HepG2 (cell line): ENCODE measurements around the gene ARTN.

ENCODE experiments used
- EZH2 ChIP-seq: conservative IDR thresholded peaks from 2 replicates; pipeline ENCODE4 v1.6.1; 2012; ENCODE audit warnings: mild to moderate bottlenecking, low read depth, low read length, moderate library complexity
- ZBTB33 ChIP-seq: sonication (generic); formaldehyde crosslinking; IDR thresholded peaks from 2 replicates; pipeline ENCODE4 v1.4.0; 2020; ENCODE audit warnings: missing genetic modification reagents

DNA sequence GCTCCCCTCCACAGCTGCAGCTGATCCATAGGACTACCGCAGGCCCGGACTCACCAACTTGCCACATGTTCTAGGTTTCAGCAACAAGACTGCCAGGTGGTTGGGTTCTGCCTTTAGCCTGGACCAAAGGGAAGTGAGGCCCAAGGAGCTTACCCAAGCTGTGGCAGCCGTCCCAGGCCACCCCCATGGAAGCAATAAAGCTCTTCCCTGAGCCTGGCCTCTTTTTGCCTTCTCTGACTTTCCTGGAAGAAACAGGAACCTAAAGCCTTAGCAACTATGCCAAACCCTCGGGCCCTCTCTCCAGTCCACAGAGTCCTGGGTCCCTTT is 2.7 kb upstream of the ARTN start:
- TF ChIP-seq EZH2 (no peak), ZBTB33 (CRISPR knock-in tag) (no peak)
